ENCODE results near the gene CTIF.

CTIF gene

GRCh38 chr18:48754559-48754958, 215.7 kb downstream of the CTIF start:
- no peak for DNase-seq
- TF ChIP-seq CTCF (IDR thresholded peaks at IDR 0.05; ENCODE audit: low read depth, low read length, missing control alignments): no peak
- Histone ChIP-seq H3K36me3 (replicated peaks) (peaks cover 4% of the 10 kb centered on the region), H3K27me3 (replicated peaks) (no peaks in the 10 kb centered on the region), H3K4me3 (ENCODE audit: low read depth, low read length) (no peak overlapping the region), H3K27ac (no peak overlapping the region)
- in situ Hi-C loops (cut with HindIII; ENCODE audit: low pct_ligation_motif_present, low sequenced_read_pairs): no loop called here

DNA sequence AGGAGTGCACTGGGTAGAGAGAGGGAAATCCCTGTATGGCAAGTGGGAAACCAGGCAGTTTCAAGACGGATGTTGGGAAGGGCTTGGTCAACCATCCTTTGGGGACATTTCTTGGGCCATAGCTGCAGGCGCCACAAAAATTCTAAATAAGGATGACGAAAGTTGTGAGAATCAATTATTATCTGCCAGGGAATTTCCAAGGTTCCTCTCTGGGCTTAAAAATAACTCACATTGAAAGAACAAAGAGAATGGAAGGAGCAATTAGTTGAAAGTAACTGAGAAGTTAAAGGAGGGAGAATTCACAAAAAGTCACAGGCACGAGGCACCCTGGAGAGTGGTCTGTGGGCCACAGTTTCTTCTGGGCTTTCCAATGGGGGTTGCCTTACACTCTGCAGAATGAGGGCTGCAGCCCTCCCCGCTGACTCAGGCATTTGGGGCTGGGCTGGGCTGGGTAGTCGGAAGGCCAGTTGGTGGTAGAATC, 216.2 kb downstream of the CTIF start:
- TF ChIP-seq CTCF (IDR thresholded peaks at IDR 0.05; ENCODE audit: low read depth, low read length, missing control alignments): no peak
- Histone ChIP-seq H3K36me3 (replicated peaks) (peaks cover 4% of the 10 kb centered on the region), H3K4me3 (ENCODE audit: low read depth, low read length) (no peak overlapping the region), H3K27me3 (replicated peaks) (no peaks in the 10 kb centered on the region), H3K27ac (no peak overlapping the region)
- in situ Hi-C loops (cut with HindIII; ENCODE audit: low pct_ligation_motif_present, low sequenced_read_pairs): no loop called here
- no peak for DNase-seq

- H3K27me3 ChIP-seq (replicated peaks): no peaks in the 10 kb centered on the region
- H3K27ac ChIP-seq: no peak overlapping the region
- H3K36me3 ChIP-seq (replicated peaks): peaks cover 4% of the 10 kb centered on the region
- no peak for TF ChIP-seq CTCF (IDR thresholded peaks at IDR 0.05; ENCODE audit: low read depth, low read length, missing control alignments)
- in situ Hi-C loops (cut with HindIII; ENCODE audit: low pct_ligation_motif_present, low sequenced_read_pairs): no loop called here
- DNase-seq: no peak
- no peak overlapping the region for H3K4me3 ChIP-seq (ENCODE audit: low read depth, low read length)
Observed at GRCh38 chr18:48756511-48757226, 217.8 kb downstream of the CTIF start.

- no peak for DNase-seq
- TF ChIP-seq CTCF (IDR thresholded peaks at IDR 0.05; ENCODE audit: low read depth, low read length, missing control alignments): no peak
- in situ Hi-C loops (cut with HindIII; ENCODE audit: low pct_ligation_motif_present, low sequenced_read_pairs): no loop called here
- Histone ChIP-seq H3K36me3 (replicated peaks) (peaks cover 9% of the 10 kb centered on the region), H3K27ac (no peak overlapping the region), H3K4me3 (ENCODE audit: low read depth, low read length) (no peak overlapping the region), H3K27me3 (replicated peaks) (no peaks in the 10 kb centered on the region)
Observed at GRCh38 chr18:48757367-48757766, 218.5 kb downstream of the CTIF start.

GRCh38 chr18:48757906-48758305, 219.1 kb downstream of the CTIF start:
- TF ChIP-seq CTCF (IDR thresholded peaks at IDR 0.05; ENCODE audit: low read depth, low read length, missing control alignments): no peak
- in situ Hi-C loops (cut with HindIII; ENCODE audit: low pct_ligation_motif_present, low sequenced_read_pairs): no loop called here
- H3K27ac ChIP-seq: no peak overlapping the region
- H3K27me3 ChIP-seq (replicated peaks): no peaks in the 10 kb centered on the region
- H3K36me3 ChIP-seq (replicated peaks): peaks cover 13% of the 10 kb centered on the region
- H3K4me3 ChIP-seq (ENCODE audit: low read depth, low read length): no peak overlapping the region
- DNase-seq: no peak

DNA sequence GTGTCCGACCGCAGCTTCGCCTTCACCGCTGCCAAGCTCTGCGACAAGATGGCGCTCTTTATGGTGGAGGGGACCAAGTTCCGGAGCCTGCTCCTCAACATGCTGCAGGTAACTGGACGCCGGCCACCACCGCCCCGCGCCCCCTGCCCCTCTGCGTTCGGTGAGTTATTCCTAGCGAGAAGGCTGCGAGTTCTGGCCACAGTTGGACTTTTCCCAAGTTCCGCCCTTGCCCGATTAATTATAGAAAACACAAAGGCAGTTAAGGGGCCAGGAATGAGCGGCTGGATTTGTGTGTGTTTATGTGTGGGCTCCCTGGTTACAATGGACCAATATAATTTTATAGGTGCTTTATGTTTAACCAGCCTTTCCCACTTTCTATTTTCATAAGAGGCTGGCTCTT, 222.8 kb downstream of the CTIF start:
- DNase-seq: no peak
- Histone ChIP-seq H3K4me3 (ENCODE audit: low read depth, low read length) (no peak overlapping the region), H3K27ac (no peak overlapping the region), H3K36me3 (replicated peaks) (peaks cover 31% of the 10 kb centered on the region), H3K27me3 (replicated peaks) (no peaks in the 10 kb centered on the region)
- in situ Hi-C loops (cut with HindIII; ENCODE audit: low pct_ligation_motif_present, low sequenced_read_pairs): no loop called here
- no peak for TF ChIP-seq CTCF (IDR thresholded peaks at IDR 0.05; ENCODE audit: low read depth, low read length, missing control alignments)

Data from brain microvascular endothelial cell (primary cell).